Measurements from ENCODE around the gene PRKAG2. TPM values are rescaled to one million over a fixed set of nuclear protein-coding genes. Genes with fewer than 3 reads are reported as not detected.
"Not testable (repeated sequence)": the region's sequence is repeated elsewhere in the genome, so short reads cannot be mapped to it uniquely, and the experiment has no call there.

Gene PRKAG2
- total RNA-seq, 2 experiments from 2014 or later: 23.5 to 25.6 TPM

GRCh38 chr7:151875942-151876898, 695 bp downstream of the PRKAG2 start:
- Mint-ChIP-seq H3K27me3 (no peaks in the 10 kb centered on the region), H3K9me3 (no peaks in the 10 kb centered on the region), H3K4me1 (ENCODE audit: low read depth) (peaks cover 19% of the 10 kb centered on the region), H3K4me3 (peak overlapping the region; percentile 96), H3K36me3 (no peaks in the 10 kb centered on the region), H3K27ac (peak overlapping the region; percentile 87)
- POLR2A ChIA-PET: interaction anchor here (1.2 to 1.7 kb wide), 6 partner anchors 25 to 357 kb away, joined by 4 to 7 read pairs (median 4); partner anchors contain the start of gene RHEB
- CTCF ChIA-PET: interaction anchor here (0.6 to 4.4 kb wide), 8 partner anchors 25 to 118 kb away, joined by 3 to 35 read pairs (median 4); no protein-coding TSS in a partner anchor
- intact Hi-C loops (cut with micrococcal nuclease): loop anchor here (1.0 to 5.0 kb wide), 9 partner anchors 37 to 586 kb away; partner anchors contain the start of genes CRYGN and GALNT11
- DNase-seq: peak; percentile 80

GRCh38 chr7:151874479-151874878, 2.4 kb downstream of the PRKAG2 start:
- POLR2A ChIA-PET: interaction anchor here (0.7 to 1.5 kb wide), 2 partner anchors 23 to 297 kb away, joined by 3 to 5 read pairs; no protein-coding TSS in a partner anchor
- CTCF ChIA-PET: interaction anchor here (4.4 kb wide), 1 partner anchor 91 kb away, joined by 35 read pairs; no protein-coding TSS in a partner anchor
- H3K9me3 Mint-ChIP-seq; H3K36me3 Mint-ChIP-seq; H3K27me3 Mint-ChIP-seq; H3K27ac Mint-ChIP-seq; intact Hi-C loops (cut with micrococcal nuclease); DNase-seq: not testable (repeated sequence)
- Mint-ChIP-seq H3K4me1 (ENCODE audit: low read depth) (peaks cover 19% of the 10 kb centered on the region), H3K4me3 (peak overlapping the region; percentile 96)

- no peaks in the 10 kb centered on the region for H3K27me3 Mint-ChIP-seq
- no peak overlapping the region for H3K27ac Mint-ChIP-seq
- intact Hi-C loops (cut with micrococcal nuclease): no loop called here
- ChIA-PET CTCF (no interaction called here), POLR2A (no interaction called here)
- H3K36me3 Mint-ChIP-seq: no peaks in the 10 kb centered on the region
- no peak for DNase-seq
- no peak overlapping the region for H3K4me3 Mint-ChIP-seq
- peaks cover 19% of the 10 kb centered on the region for H3K4me1 Mint-ChIP-seq (ENCODE audit: low read depth)
- no peaks in the 10 kb centered on the region for H3K9me3 Mint-ChIP-seq
Observed at GRCh38 chr7:151873402-151873965, 3.4 kb downstream of the PRKAG2 start.

- H3K27ac Mint-ChIP-seq: no peak overlapping the region
- no peaks in the 10 kb centered on the region for H3K9me3 Mint-ChIP-seq
Observed at GRCh38 chr7:151872531-151873401, 4.1 kb downstream of the PRKAG2 start.

GRCh38 chr7:151871904-151872303, 5.0 kb downstream of the PRKAG2 start:
- H3K4me1 Mint-ChIP-seq (ENCODE audit: low read depth): peaks cover 20% of the 10 kb centered on the region
- no peak overlapping the region for H3K27ac Mint-ChIP-seq
- no peaks in the 10 kb centered on the region for H3K36me3 Mint-ChIP-seq
- no peak for DNase-seq
- ChIA-PET POLR2A (no interaction called here), CTCF (no interaction called here)
- no peaks in the 10 kb centered on the region for H3K9me3 Mint-ChIP-seq
- no peak overlapping the region for H3K4me3 Mint-ChIP-seq
- intact Hi-C loops (cut with micrococcal nuclease): no loop called here
- no peaks in the 10 kb centered on the region for H3K27me3 Mint-ChIP-seq

More at GRCh38 chr7:151872531-151873401, 4.1 kb downstream of the PRKAG2 start:
- intact Hi-C loops (cut with micrococcal nuclease): no loop called here
- CTCF ChIA-PET: no interaction called here
- POLR2A ChIA-PET: no interaction called here
- Mint-ChIP-seq H3K4me3 (no peak overlapping the region), H3K27me3 (no peaks in the 10 kb centered on the region), H3K4me1 (ENCODE audit: low read depth) (peaks cover 20% of the 10 kb centered on the region), H3K36me3 (no peaks in the 10 kb centered on the region)
- DNase-seq: no peak

GRCh38 chr7:151871189-151871735, 5.7 kb downstream of the PRKAG2 start:
- intact Hi-C loops (cut with micrococcal nuclease): no loop called here
- H3K36me3 Mint-ChIP-seq: no peaks in the 10 kb centered on the region
- ChIA-PET CTCF (interaction anchor here (1.7 kb wide), 1 partner anchor 89 kb away, joined by 5 read pairs; no protein-coding TSS in a partner anchor), POLR2A (no interaction called here)
- H3K9me3 Mint-ChIP-seq: no peaks in the 10 kb centered on the region
- peaks cover 20% of the 10 kb centered on the region for H3K4me1 Mint-ChIP-seq (ENCODE audit: low read depth)
- DNase-seq: no peak
- H3K27me3 Mint-ChIP-seq: no peaks in the 10 kb centered on the region
- no peak overlapping the region for H3K4me3 Mint-ChIP-seq
- H3K27ac Mint-ChIP-seq: no peak overlapping the region

GRCh38 chr7:151869968-151870918, 6.7 kb downstream of the PRKAG2 start:
- H3K27ac Mint-ChIP-seq: no peak overlapping the region
- POLR2A ChIA-PET: no interaction called here

GRCh38 chr7:151869455-151869854, 7.5 kb downstream of the PRKAG2 start:
- H3K36me3 Mint-ChIP-seq: no peaks in the 10 kb centered on the region
- no peaks in the 10 kb centered on the region for H3K9me3 Mint-ChIP-seq
- no peaks in the 10 kb centered on the region for H3K27me3 Mint-ChIP-seq
- DNase-seq: no peak
- intact Hi-C loops (cut with micrococcal nuclease): no loop called here
- peaks cover 13% of the 10 kb centered on the region for H3K4me1 Mint-ChIP-seq (ENCODE audit: low read depth)
- ChIA-PET POLR2A (no interaction called here), CTCF (interaction anchor here (1.7 kb wide), 1 partner anchor 87 kb away, joined by 5 read pairs; no protein-coding TSS in a partner anchor)
- no peak overlapping the region for H3K27ac Mint-ChIP-seq
- H3K4me3 Mint-ChIP-seq: no peak overlapping the region

More at GRCh38 chr7:151869968-151870918, 6.7 kb downstream of the PRKAG2 start:
- Mint-ChIP-seq H3K36me3 (no peaks in the 10 kb centered on the region), H3K4me1 (ENCODE audit: low read depth) (peaks cover 19% of the 10 kb centered on the region), H3K4me3 (no peak overlapping the region), H3K9me3 (no peaks in the 10 kb centered on the region), H3K27me3 (no peaks in the 10 kb centered on the region)
- CTCF ChIA-PET: interaction anchor here (1.7 kb wide), 1 partner anchor 88 kb away, joined by 5 read pairs; no protein-coding TSS in a partner anchor
- no peak for DNase-seq
- intact Hi-C loops (cut with micrococcal nuclease): no loop called here

- Mint-ChIP-seq H3K4me1 (ENCODE audit: low read depth) (peaks cover 13% of the 10 kb centered on the region), H3K27me3 (no peaks in the 10 kb centered on the region), H3K4me3 (no peak overlapping the region), H3K9me3 (no peaks in the 10 kb centered on the region), H3K27ac (no peak overlapping the region), H3K36me3 (no peaks in the 10 kb centered on the region)
- CTCF ChIA-PET: interaction anchor here (0.7 kb wide), 1 partner anchor 9 kb away, joined by 3 read pairs; no protein-coding TSS in a partner anchor
- POLR2A ChIA-PET: no interaction called here
- intact Hi-C loops (cut with micrococcal nuclease): no loop called here
- DNase-seq: no peak
Observed at GRCh38 chr7:151869109-151869428, 7.8 kb downstream of the PRKAG2 start.

GRCh38 chr7:151868396-151869108, 8.4 kb downstream of the PRKAG2 start:
- H3K9me3 Mint-ChIP-seq: no peaks in the 10 kb centered on the region
- H3K36me3 Mint-ChIP-seq: no peaks in the 10 kb centered on the region
- H3K27me3 Mint-ChIP-seq: no peaks in the 10 kb centered on the region
- H3K4me1 Mint-ChIP-seq (ENCODE audit: low read depth): peaks cover 11% of the 10 kb centered on the region
- CTCF ChIA-PET: interaction anchor here (0.7 kb wide), 1 partner anchor 9 kb away, joined by 3 read pairs; no protein-coding TSS in a partner anchor
- POLR2A ChIA-PET: no interaction called here
- H3K27ac Mint-ChIP-seq: no peak overlapping the region
- no peak for DNase-seq
- intact Hi-C loops (cut with micrococcal nuclease): no loop called here
- no peak overlapping the region for H3K4me3 Mint-ChIP-seq

Measured in activated CD4-positive, alpha-beta memory T cell treated with anti-CD3 and anti-CD28 coated beads for 36 hours (primary cell).